ENCODE measurements around the gene NKTR. TPM values are rescaled to one million over a fixed set of nuclear protein-coding genes. Genes with fewer than 3 reads are reported as not detected.

NKTR gene
- polyA plus RNA-seq, 1 donor (not counting 4 experiments of a cell fraction or from before 2014, with no cell fraction given), result 38.6 TPM

DNA sequence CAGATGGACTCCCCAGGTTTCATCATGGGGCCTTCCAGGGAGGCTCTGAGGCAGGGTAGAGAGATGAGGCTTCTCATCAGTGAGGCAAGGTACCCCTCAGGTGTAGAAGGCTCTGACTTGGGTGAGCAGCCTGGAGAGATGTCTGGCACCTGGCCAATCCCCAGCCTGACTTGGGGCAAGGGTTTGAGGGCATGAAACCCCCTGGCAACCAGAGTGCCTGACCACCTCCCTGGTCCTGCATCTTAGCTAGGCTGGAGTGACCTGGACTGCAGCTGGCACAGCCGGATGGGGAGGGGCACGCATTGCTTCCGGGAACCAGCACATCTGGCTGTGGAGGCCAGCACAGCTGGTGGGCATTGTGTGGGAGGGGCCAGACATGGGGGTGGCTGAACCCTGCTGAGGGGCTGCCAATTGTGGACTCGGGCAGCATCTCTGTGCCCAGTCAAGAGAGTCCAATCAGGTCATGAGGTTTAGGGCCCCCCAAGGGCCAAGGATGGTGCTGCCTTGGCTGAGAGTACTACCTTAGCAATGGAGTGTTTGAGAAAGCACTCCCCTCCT, 54.9 kb downstream of the NKTR start:
- Histone ChIP-seq H3K4me3 (ENCODE audit: control insufficient read depth in 2 of 3, extremely low read depth in 1 of 3, insufficient read depth in 2 of 3, low read depth in 1 of 3, low read length in 3 of 3) (peak overlapping the region; percentile 60 to 73 (median 60)), H3K27me3 (ENCODE audit: control insufficient read depth, extremely low read depth, insufficient read depth, low read length) (no peaks in the 10 kb centered on the region), H3K9me1 (ENCODE audit: control insufficient read depth, extremely low read depth, insufficient read depth, low read length) (peaks cover 7% of the 10 kb centered on the region), H3K9me3 (ENCODE audit: control insufficient read depth, low read depth, low read length) (no peaks in the 10 kb centered on the region), H3K9ac (ENCODE audit: control insufficient read depth, extremely low read depth, insufficient read depth, low read length) (peak overlapping the region; percentile 79), H3K4me1 (ENCODE audit: control insufficient read depth, extremely low read depth, insufficient read depth, low read length) (peaks cover 43% of the 10 kb centered on the region), H3K36me3 (ENCODE audit: control insufficient read depth in 2 of 2, extremely low read depth in 1 of 2, insufficient read depth in 2 of 2, low read length in 2 of 2) (peaks cover 8 to 11% of the 10 kb centered on the region in 2 experiments), H2AFZ (ENCODE audit: control insufficient read depth, low read length) (no peak overlapping the region), H3K79me2 (ENCODE audit: control insufficient read depth, insufficient read depth, low read length) (peaks cover 14% of the 10 kb centered on the region), H3K27ac (ENCODE audit: control insufficient read depth, insufficient read depth, low read length) (no peak overlapping the region), H4K20me1 (ENCODE audit: control insufficient read depth, extremely low read depth, insufficient read depth, low read length) (peaks cover 3% of the 10 kb centered on the region), H3K4me2 (ENCODE audit: control insufficient read depth, extremely low read depth, insufficient read depth, low read depth, low read length) (peak overlapping the region; percentile 77)
- TF ChIP-seq CTCF (optimal IDR thresholded peaks at IDR 0.05 in 1 of 3, IDR thresholded peaks at IDR 0.05 in 1 of 3, conservative IDR thresholded peaks at IDR 0.05 in 1 of 3; ENCODE audit: extremely low read depth in 1 of 3, insufficient read depth in 2 of 3, low read length in 3 of 3) (no peak), EZH2 (IDR thresholded peaks at IDR 0.05; ENCODE audit: low read length) (no peak)
- no peak for FAIRE-seq
- DNase-seq (ENCODE audit: low read depth, low spot score), result no peak
- dilution Hi-C loops (cut with MboI; ENCODE audit: extremely low pct_ligation_motif_present, low sequenced_read_pairs), result no loop called here

DNA sequence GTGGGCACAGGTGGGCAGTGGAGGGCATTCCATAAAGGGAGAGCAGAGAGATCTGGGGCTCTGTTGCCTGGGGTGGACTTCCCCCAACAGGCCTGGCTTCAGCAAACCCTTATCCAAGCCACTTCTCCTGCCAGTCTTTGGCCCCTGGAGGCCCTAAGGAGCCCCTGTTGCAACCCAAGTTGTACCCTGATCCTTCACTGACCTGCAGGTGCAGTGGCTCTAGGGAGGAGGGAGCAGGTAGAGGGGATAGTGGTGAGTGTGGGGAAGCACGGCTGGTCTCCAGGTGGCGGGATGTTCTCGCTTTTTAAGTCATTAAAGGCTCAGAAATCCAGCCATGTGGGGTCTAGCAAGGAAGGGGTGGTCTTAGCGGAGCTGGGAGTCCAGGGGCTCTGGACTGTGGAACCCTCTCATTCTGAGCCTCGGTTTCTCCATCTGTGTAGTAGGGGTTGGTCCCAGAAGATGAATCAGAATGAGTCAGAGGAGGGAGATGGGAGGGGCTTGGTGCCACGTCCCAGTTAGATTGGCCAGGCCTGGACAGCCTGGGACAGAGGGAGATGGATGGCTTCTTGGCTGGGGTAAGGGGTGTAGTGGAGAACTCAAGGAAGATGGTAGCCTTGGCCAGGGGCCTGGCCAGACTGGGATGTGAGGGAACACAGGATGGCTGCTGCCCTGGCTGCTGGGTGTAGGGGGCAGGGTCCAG, 55.6 kb downstream of the NKTR start:
- Histone ChIP-seq H3K4me1 (ENCODE audit: control insufficient read depth, extremely low read depth, insufficient read depth, low read length) (peaks cover 40% of the 10 kb centered on the region), H3K9ac (ENCODE audit: control insufficient read depth, extremely low read depth, insufficient read depth, low read length) (no peak overlapping the region), H3K79me2 (ENCODE audit: control insufficient read depth, insufficient read depth, low read length) (peaks cover 12% of the 10 kb centered on the region), H2AFZ (ENCODE audit: control insufficient read depth, low read length) (no peak overlapping the region), H3K27ac (ENCODE audit: control insufficient read depth, insufficient read depth, low read length) (no peak overlapping the region), H3K36me3 (ENCODE audit: control insufficient read depth in 2 of 2, extremely low read depth in 1 of 2, insufficient read depth in 2 of 2, low read length in 2 of 2) (peaks cover 8 to 11% of the 10 kb centered on the region in 2 experiments), H4K20me1 (ENCODE audit: control insufficient read depth, extremely low read depth, insufficient read depth, low read length) (peaks cover 3% of the 10 kb centered on the region), H3K9me1 (ENCODE audit: control insufficient read depth, extremely low read depth, insufficient read depth, low read length) (peaks cover 7% of the 10 kb centered on the region), H3K4me2 (ENCODE audit: control insufficient read depth, extremely low read depth, insufficient read depth, low read depth, low read length) (no peak overlapping the region), H3K27me3 (ENCODE audit: control insufficient read depth, extremely low read depth, insufficient read depth, low read length) (no peaks in the 10 kb centered on the region), H3K9me3 (ENCODE audit: control insufficient read depth, low read depth, low read length) (no peaks in the 10 kb centered on the region), H3K4me3 (ENCODE audit: control insufficient read depth in 2 of 3, extremely low read depth in 1 of 3, insufficient read depth in 2 of 3, low read depth in 1 of 3, low read length in 3 of 3) (no peak overlapping the region)
- dilution Hi-C loops (cut with MboI; ENCODE audit: extremely low pct_ligation_motif_present, low sequenced_read_pairs), result no loop called here
- FAIRE-seq, result peak; percentile 5
- DNase-seq (ENCODE audit: low read depth, low spot score), result no peak
- TF ChIP-seq CTCF (optimal IDR thresholded peaks at IDR 0.05 in 1 of 3, IDR thresholded peaks at IDR 0.05 in 1 of 3, conservative IDR thresholded peaks at IDR 0.05 in 1 of 3; ENCODE audit: extremely low read depth in 1 of 3, insufficient read depth in 2 of 3, low read length in 3 of 3) (no peak), EZH2 (IDR thresholded peaks at IDR 0.05; ENCODE audit: low read length) (no peak)

All from keratinocyte (primary cell).